Measurements from ENCODE around the gene MYO5C.
"Not testable (repeated sequence)": the region's sequence is repeated elsewhere in the genome, so short reads cannot be mapped to it uniquely, and the experiment has no call there.

The MYO5C gene

GRCh38 chr15:52200831-52201365 is 94.7 kb downstream of the MYO5C start:
- no peak for DNase-seq

DNA sequence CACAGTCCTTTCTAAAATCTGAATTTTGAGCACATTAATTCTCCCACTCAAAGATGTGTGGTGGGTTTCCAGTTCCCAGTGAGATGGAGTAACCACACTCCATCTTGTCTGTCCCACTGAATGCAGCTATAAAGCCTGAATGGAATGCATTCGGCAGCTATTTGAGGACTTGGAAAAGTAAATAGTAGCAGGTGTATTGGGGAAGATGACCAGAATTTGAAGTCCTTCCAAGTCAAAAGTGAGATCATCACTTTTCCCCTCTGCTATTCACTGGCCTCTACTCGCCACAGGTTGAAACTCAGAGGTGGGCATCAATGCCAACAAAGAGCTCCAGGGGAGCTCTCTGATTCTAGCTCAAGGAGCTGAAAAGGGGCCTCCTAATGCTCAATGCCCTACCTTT is 96.3 kb downstream of the MYO5C start:
- DNase-seq, result no peak

- DNase-seq, result no peak
These were observed 98.7 kb downstream of the MYO5C start for GRCh38 chr15:52196891-52197290.

DNA sequence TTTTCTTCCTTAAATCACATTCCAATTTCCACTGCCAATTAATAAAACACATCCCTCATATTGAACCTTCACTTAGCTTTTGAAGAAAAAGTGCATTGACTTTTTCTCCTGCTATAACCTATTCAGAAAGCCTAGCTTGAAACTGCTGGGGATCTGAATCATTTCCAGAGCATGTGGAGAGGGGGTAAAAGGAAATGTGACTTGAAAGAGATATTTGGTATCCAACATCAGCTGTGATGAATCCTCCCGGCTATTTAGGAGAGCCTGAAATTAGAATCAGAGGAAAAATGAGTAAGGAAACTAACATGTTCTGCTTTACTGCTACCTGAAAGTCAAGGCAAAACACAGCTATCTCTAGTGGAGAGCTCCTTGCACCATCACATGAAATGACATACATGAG is 101.8 kb downstream of the MYO5C start:
- no peak for DNase-seq

DNA sequence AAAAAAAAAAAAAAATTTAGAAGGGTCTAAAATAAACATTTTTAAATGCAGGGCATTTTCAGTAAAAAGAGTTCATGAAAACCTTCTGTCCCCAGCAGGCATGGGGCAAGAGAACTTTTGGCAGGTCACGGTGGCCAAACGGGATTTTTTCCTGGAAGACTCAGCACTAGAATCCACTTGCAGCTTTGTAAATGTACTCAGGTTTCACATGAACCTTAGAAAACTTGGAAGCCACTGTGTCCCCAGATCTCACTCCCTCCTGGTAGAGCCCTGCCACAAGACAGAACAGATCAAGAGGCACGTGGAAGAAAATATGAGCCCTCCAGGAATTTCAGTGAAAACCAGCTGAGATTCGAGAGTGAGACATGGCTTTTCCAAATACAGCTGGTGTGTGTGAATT is 102.3 kb downstream of the MYO5C start:
- no peak for DNase-seq

DNA sequence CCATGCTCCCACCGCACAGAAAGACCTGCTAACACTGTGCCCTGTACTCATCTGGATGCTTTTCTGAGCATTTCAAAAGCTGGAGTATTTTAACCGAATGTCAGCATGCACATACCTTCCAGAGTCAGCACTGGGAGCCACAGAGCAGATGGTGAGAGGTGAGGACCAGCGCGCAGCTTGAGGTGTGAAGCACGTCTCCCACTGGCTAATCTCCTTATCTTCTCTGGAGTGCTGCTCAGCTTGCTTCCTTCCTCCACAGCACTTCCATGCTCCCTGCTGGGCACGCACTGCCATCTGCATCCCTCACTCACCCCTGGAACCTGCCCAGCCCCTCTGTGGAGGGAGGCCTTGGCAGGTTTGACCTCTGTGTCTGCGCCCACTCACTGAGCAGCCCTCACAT is 104.4 kb downstream of the MYO5C start, which contains the start of gene GNB5:
Gene GNB5, minus strand, starts transcription at position 186 of the 400 bp plus-strand sequence. CDS start 6,716 bp downstream, outside the sequence.
- no peak for DNase-seq

- no peak for DNase-seq
These were observed 108.7 kb downstream of the MYO5C start for GRCh38 chr15:52186651-52187486.

GRCh38 chr15:52185151-52185561 is 110.4 kb downstream of the MYO5C start:
- DNase-seq, result no peak

DNA sequence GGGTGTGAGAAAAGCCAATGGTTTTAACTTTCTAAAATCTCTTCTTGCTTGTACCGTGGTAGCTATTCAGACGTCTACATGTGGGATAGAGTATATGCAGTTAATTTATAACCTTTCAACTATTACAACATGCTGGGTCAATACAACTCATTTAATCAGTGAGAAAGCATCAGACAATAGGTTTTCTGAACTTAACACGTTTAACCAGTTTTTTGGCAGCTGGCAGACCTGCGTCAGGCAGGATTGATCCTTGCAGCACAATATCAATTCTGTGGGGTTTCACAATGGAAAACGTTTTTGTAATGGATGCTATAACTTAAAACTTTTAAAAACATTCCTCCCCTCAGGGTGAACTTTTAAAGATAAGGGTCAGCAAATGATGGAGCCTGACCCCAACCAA is 110.9 kb downstream of the MYO5C start:
- DNase-seq, result no peak

DNA sequence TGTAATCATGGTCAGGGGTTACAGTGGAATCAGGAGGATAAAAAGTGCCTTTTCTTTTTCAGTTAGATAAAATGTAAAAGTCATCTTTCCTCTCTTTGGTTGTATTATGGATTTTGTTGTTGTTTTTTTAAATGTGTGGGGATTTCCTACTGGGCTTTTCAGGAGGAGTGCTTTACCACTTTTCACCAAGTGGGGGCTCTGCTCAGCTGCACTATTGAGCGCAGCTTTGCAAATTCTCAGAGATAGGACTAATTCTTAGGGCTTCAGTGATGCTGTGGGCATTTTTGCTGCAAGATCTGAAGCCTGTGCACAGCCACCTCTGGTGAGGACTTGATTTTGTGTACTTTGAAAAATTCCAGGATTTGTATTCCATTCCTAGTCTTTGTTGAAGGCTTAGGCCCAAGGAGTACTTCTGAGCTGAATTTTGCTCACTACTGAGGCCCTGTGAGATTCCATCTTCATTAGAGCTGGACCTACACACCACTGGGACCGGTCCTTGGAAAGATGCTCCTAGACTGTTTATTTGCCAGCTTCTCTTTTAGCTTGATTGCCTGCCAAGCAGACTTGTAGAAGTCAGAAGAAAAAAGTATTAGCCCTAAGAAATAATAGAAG is 111.9 kb downstream of the MYO5C start:
- peak; percentile 10 for DNase-seq

GRCh38 chr15:52181938-52182780 is 113.4 kb downstream of the MYO5C start:
- no peak for DNase-seq

DNA sequence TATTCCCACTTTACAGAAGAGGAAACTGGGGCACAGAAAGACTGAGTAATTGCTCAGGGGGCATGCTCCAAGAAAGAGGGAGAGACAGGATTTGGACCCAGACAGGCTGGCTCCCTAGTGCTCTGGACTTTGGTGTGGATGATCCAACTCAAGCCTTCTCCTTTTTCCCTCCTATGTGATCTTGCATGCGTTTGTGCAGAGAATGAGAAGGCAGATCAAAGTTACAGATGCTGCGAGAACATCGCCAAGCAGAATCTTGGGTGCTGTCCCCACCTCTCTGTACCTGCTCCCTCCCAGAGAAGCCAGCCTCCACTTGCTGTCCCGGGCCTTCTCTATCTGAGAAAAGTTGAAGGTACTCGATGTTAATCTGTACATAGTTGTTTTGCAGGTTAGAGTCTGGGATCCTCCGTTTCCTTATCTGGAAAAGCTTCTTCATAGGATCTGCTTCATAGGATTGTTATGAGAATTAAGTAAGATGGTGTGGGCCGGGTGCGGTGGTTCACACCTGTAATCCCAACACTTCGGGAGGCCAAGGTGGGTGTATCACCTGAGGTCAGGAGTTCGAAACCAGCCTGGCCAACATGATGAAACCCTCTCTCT is 114.7 kb downstream of the MYO5C start:
- DNase-seq, result no peak

DNA sequence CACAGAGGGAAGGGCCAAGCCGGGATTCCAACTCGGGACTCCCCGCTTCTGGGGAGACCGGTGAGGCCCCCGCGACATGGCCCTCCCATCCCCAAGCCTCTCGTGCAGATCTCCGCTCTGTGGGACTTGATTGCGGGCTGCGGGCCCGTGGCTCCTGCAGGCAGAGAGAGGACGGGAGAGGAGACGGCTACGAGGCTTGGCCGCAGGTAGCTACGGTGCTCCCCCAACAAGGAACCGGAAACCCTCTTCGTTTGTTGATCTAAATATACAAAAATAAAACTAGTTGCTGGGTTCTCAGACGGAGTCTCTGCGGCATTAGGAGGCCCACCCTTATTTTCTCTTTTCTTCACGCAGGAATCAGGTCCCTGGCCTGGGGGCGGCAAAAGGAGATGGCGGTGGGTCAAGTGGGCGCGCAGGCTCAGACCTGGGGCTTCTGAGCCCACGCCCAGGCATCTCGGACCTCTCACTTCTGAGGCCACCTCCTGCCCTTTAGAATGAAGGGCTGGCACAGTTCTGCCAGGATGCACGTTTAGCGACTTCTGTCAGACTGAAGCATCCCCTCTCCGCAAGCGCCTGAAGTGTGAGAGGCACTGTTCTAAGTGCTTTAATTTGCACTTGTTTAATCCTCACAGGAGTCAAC is 115.3 kb downstream of the MYO5C start:
- no peak for DNase-seq

DNA sequence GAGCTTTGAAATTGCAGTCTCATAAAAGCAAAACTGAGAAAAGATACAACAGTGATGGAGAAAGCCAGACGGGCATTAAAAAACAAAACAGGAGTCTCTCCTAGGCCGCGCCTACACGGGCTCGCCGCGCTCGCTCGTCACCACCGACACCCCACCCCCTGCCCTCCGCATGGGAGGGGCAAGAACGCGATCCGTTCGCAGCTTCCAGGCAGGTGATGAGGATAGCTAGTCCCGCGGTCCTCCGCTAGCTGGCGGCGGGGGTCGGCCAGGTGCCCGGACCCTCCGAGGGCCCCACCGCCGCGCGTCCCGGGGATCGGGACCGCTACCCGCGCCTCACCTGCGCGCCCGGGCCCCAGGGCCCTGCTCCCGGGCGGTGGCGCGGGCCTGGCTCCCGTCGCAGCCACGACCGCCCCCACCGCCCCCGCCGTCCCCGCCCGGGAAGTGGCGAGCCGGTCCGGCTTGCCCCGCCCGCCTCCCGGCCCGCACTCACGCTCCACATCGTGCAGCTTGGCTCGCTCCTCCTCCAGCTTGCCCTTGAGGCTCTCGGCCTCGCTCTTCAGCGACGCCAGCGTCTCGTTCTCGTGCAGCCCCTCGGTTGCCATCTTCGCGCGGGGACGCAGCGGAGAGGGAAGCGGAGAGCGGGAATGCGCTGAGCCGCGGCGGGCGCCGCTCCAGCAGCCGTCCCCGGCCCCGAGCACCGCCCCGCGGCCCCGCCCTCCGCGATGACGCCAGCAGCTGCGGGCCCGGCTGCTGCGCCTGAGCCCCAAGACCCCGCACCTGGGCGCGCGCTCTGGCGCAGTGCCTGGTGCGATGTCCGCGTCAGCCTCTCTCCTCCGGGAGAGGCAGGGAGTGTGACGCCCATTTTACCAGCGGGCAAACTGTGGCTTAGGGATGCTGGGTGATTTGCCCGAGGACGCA is 116.1 kb downstream of the MYO5C start:
- peak; percentile 58 for DNase-seq

- DNase-seq, result no peak
These were observed 116.8 kb downstream of the MYO5C start for GRCh38 chr15:52178765-52179164.

- DNase-seq, result no peak
These were observed 122.7 kb downstream of the MYO5C start for GRCh38 chr15:52172869-52173268.

DNA sequence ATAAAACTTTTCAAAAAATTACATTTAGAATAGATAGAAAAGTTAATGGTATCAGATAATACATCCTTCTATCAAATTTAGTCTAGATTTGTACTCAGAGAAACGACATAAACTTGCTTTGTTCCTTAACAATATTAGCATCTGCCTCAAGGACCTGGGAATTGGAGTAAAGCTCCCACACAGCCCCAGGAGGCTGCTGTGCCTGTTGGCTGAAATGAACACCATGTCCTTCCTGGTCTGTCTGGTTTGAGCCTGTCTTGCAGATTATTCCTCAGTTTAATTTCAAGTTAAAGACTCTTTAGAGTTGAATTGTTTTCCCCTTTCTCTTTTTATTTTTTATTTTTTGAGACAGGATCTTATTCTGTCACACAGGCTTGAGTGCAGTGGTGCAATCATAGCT is 123.8 kb downstream of the MYO5C start:
- no peak for DNase-seq

GRCh38 chr15:52171386-52171785 is 124.2 kb downstream of the MYO5C start:
- DNase-seq, result no peak

- not testable (repeated sequence) for DNase-seq
These were observed 125.4 kb downstream of the MYO5C start for GRCh38 chr15:52170199-52170598.

GRCh38 chr15:52165494-52166131 is 130.0 kb downstream of the MYO5C start:
- not testable (repeated sequence) for DNase-seq

Measured in hematopoietic multipotent progenitor cell treated with erythropoietin and hydrocortisone succinate and interleukin-3 and kit ligand, for 8 days (in vitro differentiated cells).